Right lobe of liver (tissue), 4 donors: ENCODE data around the gene VPS37C.

ENCODE experiments used
- CTCF ChIP-seq, 4 donors: fragments of 200-600 bp in 3 of 4; fragments of 450-650 bp in 1 of 4; IDR thresholded peaks; one replicate each; pipeline versions ENCODE4 v1.5.1 to v1.8.0; 2016 to 2022; ENCODE audit warnings: antibody characterized with exemption in 4 of 4, mild to moderate bottlenecking in 2 of 4
- POLR2A ChIP-seq: fragments of 450-650 bp; IDR thresholded peaks from one replicate; pipeline ENCODE4 v1.6.1; 2017; ENCODE audit warnings: antibody characterized with exemption, mild to moderate bottlenecking
- donor health status: DM: no; HTN: no; CAD: no.
- donor health status: DM: no; HTN: no; CAD: no.
- donor health status: DM: no; HTN: yes; CAD: no.

GRCh38 chr11:61121917-61122316 lies 39.3 kb downstream of the VPS37C start:
- TF ChIP-seq CTCF (IDR thresholded peaks at IDR 0.05) (no peak), POLR2A (no peak)
